Mesothelial cell of epicardium (in vitro differentiated cells): ENCODE measurements around the gene TMC3. TPM values are rescaled to one million over a fixed set of nuclear protein-coding genes. Genes with fewer than 3 reads are reported as not detected.

Source experiments
- DNase-seq, 2 experiments: peaks; one replicate each; pipeline ENCODE4 v3.0.0; 2021; ENCODE audit warnings: low spot score in 2 of 2; ENCODE audit not compliant: unreplicated experiment in 2 of 2
- H3K27ac Mint-ChIP-seq: 2 replicates; pipeline ENCODE4 v1.8.0; 2021; ENCODE audit warnings: mixed read lengths
- H3K27me3 Mint-ChIP-seq: 2 replicates; pipeline ENCODE4 v1.8.0; 2021; ENCODE audit warnings: low read depth, mixed read lengths
- H3K36me3 Mint-ChIP-seq: 2 replicates; pipeline ENCODE4 v1.8.0; 2021; ENCODE audit warnings: mixed read lengths
- H3K4me1 Mint-ChIP-seq: 2 replicates; pipeline ENCODE4 v1.8.0; 2021; ENCODE audit warnings: mixed read lengths
- H3K4me3 Mint-ChIP-seq: 2 replicates; pipeline ENCODE4 v1.8.0; 2021; ENCODE audit warnings: mild to moderate bottlenecking, moderate library complexity, mixed read lengths
- H3K9me3 Mint-ChIP-seq: 2 replicates; pipeline ENCODE4 v1.8.0; 2021; ENCODE audit warnings: mixed read lengths
- total RNA-seq: library from RNA; stranded (reverse); gene quantifications from 3 replicates; pipeline ENCODE4 v1.2.1, GENCODE V29; 2021
- TF ChIP-seq, protein P1 (sequence below): fragments of 200-600 bp; sonication (generic); IDR thresholded peaks from one replicate; pipeline ENCODE4 v1.5.0; 2021; ENCODE audit warnings: antibody characterized with exemption; ENCODE audit not compliant: unreplicated experiment

TMC3 gene
- total RNA-seq, 1 donor from 2014 or later, result 0.04 TPM

- Mint-ChIP-seq H3K4me1 (peaks cover 6% of the 10 kb centered on the region), H3K4me3 (no peak overlapping the region), H3K36me3 (no peaks in the 10 kb centered on the region), H3K27me3 (peaks cover 25% of the 10 kb centered on the region), H3K9me3 (no peaks in the 10 kb centered on the region), H3K27ac (no peak overlapping the region)
- TF ChIP-seq, protein P1, sequence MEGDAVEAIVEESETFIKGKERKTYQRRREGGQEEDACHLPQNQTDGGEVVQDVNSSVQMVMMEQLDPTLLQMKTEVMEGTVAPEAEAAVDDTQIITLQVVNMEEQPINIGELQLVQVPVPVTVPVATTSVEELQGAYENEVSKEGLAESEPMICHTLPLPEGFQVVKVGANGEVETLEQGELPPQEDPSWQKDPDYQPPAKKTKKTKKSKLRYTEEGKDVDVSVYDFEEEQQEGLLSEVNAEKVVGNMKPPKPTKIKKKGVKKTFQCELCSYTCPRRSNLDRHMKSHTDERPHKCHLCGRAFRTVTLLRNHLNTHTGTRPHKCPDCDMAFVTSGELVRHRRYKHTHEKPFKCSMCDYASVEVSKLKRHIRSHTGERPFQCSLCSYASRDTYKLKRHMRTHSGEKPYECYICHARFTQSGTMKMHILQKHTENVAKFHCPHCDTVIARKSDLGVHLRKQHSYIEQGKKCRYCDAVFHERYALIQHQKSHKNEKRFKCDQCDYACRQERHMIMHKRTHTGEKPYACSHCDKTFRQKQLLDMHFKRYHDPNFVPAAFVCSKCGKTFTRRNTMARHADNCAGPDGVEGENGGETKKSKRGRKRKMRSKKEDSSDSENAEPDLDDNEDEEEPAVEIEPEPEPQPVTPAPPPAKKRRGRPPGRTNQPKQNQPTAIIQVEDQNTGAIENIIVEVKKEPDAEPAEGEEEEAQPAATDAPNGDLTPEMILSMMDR, result no peak
- no peak for DNase-seq
These were observed 77.3 kb downstream of the TMC3 start for GRCh38 chr15:81296673-81297072.

GRCh38 chr15:81296186-81296585 lies 77.8 kb downstream of the TMC3 start:
- no peak overlapping the region for H3K27ac Mint-ChIP-seq

GRCh38 chr15:81295486-81296121 lies 78.4 kb downstream of the TMC3 start:
- Mint-ChIP-seq H3K4me1 (peaks cover 6% of the 10 kb centered on the region), H3K27me3 (peaks cover 32% of the 10 kb centered on the region), H3K9me3 (no peaks in the 10 kb centered on the region), H3K27ac (no peak overlapping the region), H3K4me3 (no peak overlapping the region), H3K36me3 (no peaks in the 10 kb centered on the region)
- TF ChIP-seq, protein P1, result no peak
- no peak for DNase-seq

More at GRCh38 chr15:81296186-81296585, 77.8 kb downstream of the TMC3 start:
- no peak overlapping the region for H3K4me3 Mint-ChIP-seq
- H3K9me3 Mint-ChIP-seq, result no peaks in the 10 kb centered on the region
- no peak for DNase-seq
- TF ChIP-seq, protein P1, result no peak
- no peaks in the 10 kb centered on the region for H3K36me3 Mint-ChIP-seq
- peaks cover 29% of the 10 kb centered on the region for H3K27me3 Mint-ChIP-seq
- H3K4me1 Mint-ChIP-seq, result peaks cover 6% of the 10 kb centered on the region

DNA sequence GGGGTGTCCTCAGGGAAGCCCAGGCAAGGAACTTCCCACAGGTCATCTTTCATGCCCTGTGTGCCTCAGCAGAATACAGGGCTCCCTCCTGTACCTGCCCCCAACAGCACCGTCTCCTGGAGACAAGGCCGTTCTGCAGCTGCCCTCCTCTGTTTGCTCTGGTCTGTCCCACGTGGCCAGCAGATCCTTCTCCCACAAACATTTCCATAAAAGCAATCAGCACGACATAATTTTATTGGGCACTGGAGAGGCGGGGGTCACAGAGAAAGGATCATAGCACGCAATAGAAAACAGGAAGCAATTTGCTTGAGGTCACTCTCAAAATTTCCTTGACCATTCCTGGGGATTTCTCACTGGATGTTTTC lies 79.5 kb downstream of the TMC3 start:
- no peak overlapping the region for H3K27ac Mint-ChIP-seq
- H3K36me3 Mint-ChIP-seq, result no peaks in the 10 kb centered on the region
- H3K4me1 Mint-ChIP-seq, result peaks cover 6% of the 10 kb centered on the region
- DNase-seq, result no peak
- H3K9me3 Mint-ChIP-seq, result no peaks in the 10 kb centered on the region
- TF ChIP-seq, protein P1, result no peak
- no peak overlapping the region for H3K4me3 Mint-ChIP-seq
- peaks cover 35% of the 10 kb centered on the region for H3K27me3 Mint-ChIP-seq

- Mint-ChIP-seq H3K4me3 (no peak overlapping the region), H3K9me3 (no peaks in the 10 kb centered on the region), H3K4me1 (peaks cover 6% of the 10 kb centered on the region), H3K27me3 (peaks cover 37% of the 10 kb centered on the region), H3K27ac (no peak overlapping the region), H3K36me3 (no peaks in the 10 kb centered on the region)
- no peak for DNase-seq
- TF ChIP-seq, protein P1, result no peak
These were observed 80.1 kb downstream of the TMC3 start for GRCh38 chr15:81293728-81294515.
